B cell (primary cell): ENCODE measurements around the gene USP37.

Source experiments
- EZH2 ChIP-seq: IDR thresholded peaks from 2 replicates; pipeline ENCODE4 v1.6.1; 2012; ENCODE audit warnings: borderline replicate concordance, low read depth, mild to moderate bottlenecking, moderate library complexity, low read length; ENCODE audit not compliant: insufficient read depth, poor library complexity, severe bottlenecking
- TF ChIP-seq, protein P1 (sequence below): fragments of 200-600 bp; IDR thresholded peaks from one replicate; pipeline ENCODE4 v1.8.0; 2022; ENCODE audit warnings: antibody characterized with exemption, mild to moderate bottlenecking

DNA sequence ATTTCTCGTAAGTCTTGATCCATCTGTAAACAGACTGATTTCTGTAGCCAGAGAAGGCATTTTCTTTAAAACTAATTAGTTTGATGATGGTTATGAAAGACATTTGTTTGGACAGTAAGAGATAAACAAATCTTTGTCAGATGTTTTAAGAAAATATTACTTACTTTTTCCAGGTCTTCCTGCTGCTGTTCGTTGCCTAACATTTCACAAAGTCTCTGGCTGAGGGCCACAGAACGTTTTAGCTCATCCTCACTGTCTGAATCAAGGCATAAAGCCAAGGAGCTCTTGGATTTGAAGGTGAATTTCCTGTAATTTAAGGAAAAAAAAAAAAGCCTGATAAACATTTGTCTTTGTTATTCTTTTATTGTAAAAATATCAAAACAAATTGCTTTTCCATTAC lies 91.5 kb downstream of the USP37 start:
- TF ChIP-seq, protein P1, sequence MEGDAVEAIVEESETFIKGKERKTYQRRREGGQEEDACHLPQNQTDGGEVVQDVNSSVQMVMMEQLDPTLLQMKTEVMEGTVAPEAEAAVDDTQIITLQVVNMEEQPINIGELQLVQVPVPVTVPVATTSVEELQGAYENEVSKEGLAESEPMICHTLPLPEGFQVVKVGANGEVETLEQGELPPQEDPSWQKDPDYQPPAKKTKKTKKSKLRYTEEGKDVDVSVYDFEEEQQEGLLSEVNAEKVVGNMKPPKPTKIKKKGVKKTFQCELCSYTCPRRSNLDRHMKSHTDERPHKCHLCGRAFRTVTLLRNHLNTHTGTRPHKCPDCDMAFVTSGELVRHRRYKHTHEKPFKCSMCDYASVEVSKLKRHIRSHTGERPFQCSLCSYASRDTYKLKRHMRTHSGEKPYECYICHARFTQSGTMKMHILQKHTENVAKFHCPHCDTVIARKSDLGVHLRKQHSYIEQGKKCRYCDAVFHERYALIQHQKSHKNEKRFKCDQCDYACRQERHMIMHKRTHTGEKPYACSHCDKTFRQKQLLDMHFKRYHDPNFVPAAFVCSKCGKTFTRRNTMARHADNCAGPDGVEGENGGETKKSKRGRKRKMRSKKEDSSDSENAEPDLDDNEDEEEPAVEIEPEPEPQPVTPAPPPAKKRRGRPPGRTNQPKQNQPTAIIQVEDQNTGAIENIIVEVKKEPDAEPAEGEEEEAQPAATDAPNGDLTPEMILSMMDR: no peak
- TF ChIP-seq EZH2: no peak
